ENCODE measurements around the gene METAP1D.
A peak's percentile ranks its signal among the peaks of the same experiment; 100 is the strongest.
"Not testable (repeated sequence)": the region's sequence is repeated elsewhere in the genome, so short reads cannot be mapped to it uniquely, and the experiment has no call there.

The METAP1D gene

GRCh38 chr2:171999604-172000469 is at the start of gene METAP1D:
TSS of gene METAP1D (plus strand) at chr2:171999953. CDS start at chr2:171999970, 17 bp downstream.
- peak; percentile 81 for DNase-seq (ENCODE audit: low spot score)

- DNase-seq (ENCODE audit: low spot score), result no peak
These were observed 47.5 kb upstream of the METAP1D start for GRCh38 chr2:171952276-171952675.

GRCh38 chr2:171952748-171953147 is 47.0 kb upstream of the METAP1D start:
- no peak for DNase-seq (ENCODE audit: low spot score)

GRCh38 chr2:171956135-171956825 is 43.5 kb upstream of the METAP1D start:
- no peak for DNase-seq (ENCODE audit: low spot score)

GRCh38 chr2:171957061-171957460 is 42.7 kb upstream of the METAP1D start:
- no peak for DNase-seq (ENCODE audit: low spot score)

- DNase-seq (ENCODE audit: low spot score), result no peak
These were observed 41.3 kb upstream of the METAP1D start for GRCh38 chr2:171958475-171958874.

GRCh38 chr2:171959998-171960397 is 39.8 kb upstream of the METAP1D start:
- DNase-seq (ENCODE audit: low spot score), result no peak

GRCh38 chr2:171960570-171960969 is 39.2 kb upstream of the METAP1D start:
- no peak for DNase-seq (ENCODE audit: low spot score)

- no peak for DNase-seq (ENCODE audit: low spot score)
These were observed 36.6 kb upstream of the METAP1D start for GRCh38 chr2:171963198-171963597.

GRCh38 chr2:171964308-171964707 is 35.4 kb upstream of the METAP1D start:
- DNase-seq (ENCODE audit: low spot score), result no peak

- DNase-seq (ENCODE audit: low spot score), result no peak
These were observed 34.5 kb upstream of the METAP1D start for GRCh38 chr2:171965238-171965637.

- DNase-seq (ENCODE audit: low spot score), result no peak
These were observed 34.1 kb upstream of the METAP1D start for GRCh38 chr2:171965661-171966060.

GRCh38 chr2:171966235-171966634 is 33.5 kb upstream of the METAP1D start:
- DNase-seq (ENCODE audit: low spot score), result no peak

GRCh38 chr2:171966688-171967087 is 33.1 kb upstream of the METAP1D start:
- no peak for DNase-seq (ENCODE audit: low spot score)

- DNase-seq (ENCODE audit: low spot score), result no peak
These were observed 31.2 kb upstream of the METAP1D start for GRCh38 chr2:171968509-171968908.

- DNase-seq (ENCODE audit: low spot score), result no peak
These were observed 27.3 kb upstream of the METAP1D start for GRCh38 chr2:171972329-171972982.

- DNase-seq (ENCODE audit: low spot score), result no peak
These were observed 20.6 kb upstream of the METAP1D start for GRCh38 chr2:171979103-171979502.

GRCh38 chr2:171983924-171984323 is 15.8 kb upstream of the METAP1D start:
- DNase-seq (ENCODE audit: low spot score), result not testable (repeated sequence)

- DNase-seq (ENCODE audit: low spot score), result no peak
These were observed 14.7 kb upstream of the METAP1D start for GRCh38 chr2:171985076-171985475.

GRCh38 chr2:171986778-171987177 is 13.0 kb upstream of the METAP1D start:
- DNase-seq (ENCODE audit: low spot score), result no peak

GRCh38 chr2:171991027-171991426 is 8.7 kb upstream of the METAP1D start:
- DNase-seq (ENCODE audit: low spot score), result no peak

GRCh38 chr2:171995586-171995985 is 4.2 kb upstream of the METAP1D start:
- no peak for DNase-seq (ENCODE audit: low spot score)

GRCh38 chr2:171996021-171996420 is 3.7 kb upstream of the METAP1D start:
- no peak for DNase-seq (ENCODE audit: low spot score)
